Left renal cortex interstitium (tissue), 4 donors: ENCODE measurements around the gene SLCO3A1. TPM values are rescaled to one million over a fixed set of nuclear protein-coding genes. Genes with fewer than 3 reads are reported as not detected.

Source experiments
- DNase-seq, 4 donors: peaks; one replicate each; pipeline ENCODE4 v3.0.0-alpha.2; 2013; ENCODE audit warnings: low read depth in 4 of 4, low spot score in 2 of 4, missing footprints in 1 of 4
- polyA plus RNA-seq, 4 donors: library from polyadenylated mRNA; unstranded; fragments of 120-200 nt; gene quantifications; one replicate each; pipeline ENCODE4 v1.2.1, GENCODE V29; 2013; ENCODE audit not compliant: insufficient read length in 4 of 4

SLCO3A1 gene
- polyA plus RNA-seq, 4 donors = 7.8 to 14.4 (median 11.9) TPM

- DNase-seq = no peak
These were observed 28.2 kb downstream of the SLCO3A1 start for GRCh38 chr15:91881569-91882297.

GRCh38 chr15:91882858-91883586 is 29.5 kb downstream of the SLCO3A1 start:
- no peak for DNase-seq

- DNase-seq = no peak
These were observed 31.1 kb downstream of the SLCO3A1 start for GRCh38 chr15:91884606-91885005.

GRCh38 chr15:91885054-91885453 is 31.5 kb downstream of the SLCO3A1 start:
- no peak for DNase-seq

GRCh38 chr15:91885714-91886270 is 32.3 kb downstream of the SLCO3A1 start:
- no peak for DNase-seq

- no peak for DNase-seq
These were observed 33.4 kb downstream of the SLCO3A1 start for GRCh38 chr15:91886878-91887277.

GRCh38 chr15:91887321-91887720 is 33.8 kb downstream of the SLCO3A1 start:
- DNase-seq = no peak

- no peak for DNase-seq
These were observed 34.4 kb downstream of the SLCO3A1 start for GRCh38 chr15:91887921-91888373.

GRCh38 chr15:91889111-91889815 is 35.8 kb downstream of the SLCO3A1 start:
- DNase-seq = no peak

- DNase-seq = no peak
These were observed 37.1 kb downstream of the SLCO3A1 start for GRCh38 chr15:91890614-91891013.

GRCh38 chr15:91891101-91891500 is 37.6 kb downstream of the SLCO3A1 start:
- no peak for DNase-seq

- no peak for DNase-seq
These were observed 38.4 kb downstream of the SLCO3A1 start for GRCh38 chr15:91891788-91892345.

- no peak for DNase-seq
These were observed 38.9 kb downstream of the SLCO3A1 start for GRCh38 chr15:91892436-91892835.

- no peak for DNase-seq
These were observed 41.1 kb downstream of the SLCO3A1 start for GRCh38 chr15:91894606-91895005.

GRCh38 chr15:91895051-91895450 is 41.5 kb downstream of the SLCO3A1 start:
- DNase-seq = no peak

- no peak for DNase-seq
These were observed 43.0 kb downstream of the SLCO3A1 start for GRCh38 chr15:91896341-91897055.

GRCh38 chr15:91897585-91898372 is 44.3 kb downstream of the SLCO3A1 start:
- DNase-seq = no peak

GRCh38 chr15:91898843-91899242 is 45.3 kb downstream of the SLCO3A1 start:
- DNase-seq = no peak

- DNase-seq = no peak
These were observed 51.4 kb downstream of the SLCO3A1 start for GRCh38 chr15:91904942-91905341.
